Osteoblast (primary cell): ENCODE measurements around the gene ATE1. TPM values are rescaled to one million over a fixed set of nuclear protein-coding genes. Genes with fewer than 3 reads are reported as not detected.
A peak's percentile ranks its signal among the peaks of the same experiment; 100 is the strongest.

ENCODE experiments used
- DNase-seq: peaks from one replicate; pipeline ENCODE4 v3.0.0; 2011; ENCODE audit warnings: low spot score, mixed read lengths; ENCODE audit not compliant: insufficient read length; ENCODE audit errors: missing footprints
- H2AFZ ChIP-seq: 2 replicates; pipeline ENCODE4 v1.6.0; 2011; ENCODE audit warnings: mild to moderate bottlenecking, low read length
- H3K27ac ChIP-seq: 2 replicates; pipeline ENCODE4 v1.5.1; 2011; ENCODE audit warnings: mild to moderate bottlenecking, low read depth, low read length, moderate library complexity
- H3K27me3 ChIP-seq: 2 replicates; pipeline ENCODE4 v1.6.0; 2012; ENCODE audit warnings: mild to moderate bottlenecking, control low read depth, inconsistent platforms, low read length, moderate library complexity; ENCODE audit not compliant: insufficient read depth
- H3K36me3 ChIP-seq: 2 replicates; pipeline ENCODE4 v1.5.1; 2011; ENCODE audit warnings: mild to moderate bottlenecking, low read length, control low read depth, moderate library complexity; ENCODE audit not compliant: insufficient read depth
- H3K4me1 ChIP-seq: 2 replicates; pipeline ENCODE4 v1.5.1; 2011; ENCODE audit warnings: mild to moderate bottlenecking, low read length, control low read depth, moderate library complexity; ENCODE audit not compliant: insufficient read depth
- H3K4me2 ChIP-seq: 2 replicates; pipeline ENCODE4 v1.6.0; 2011; ENCODE audit warnings: mild to moderate bottlenecking, low read length; ENCODE audit not compliant: insufficient read depth
- H3K4me3 ChIP-seq: fragments of 200-600 bp; sonication (generic); 3 replicates; pipeline ENCODE4 v1.5.1; 2012; ENCODE audit warnings: mild to moderate bottlenecking, low read length, inconsistent platforms; ENCODE audit not compliant: insufficient read depth
- H3K79me2 ChIP-seq: 2 replicates; pipeline ENCODE4 v1.6.0; 2012; ENCODE audit warnings: mild to moderate bottlenecking, low read length, control low read depth, inconsistent platforms; ENCODE audit not compliant: insufficient read depth
- H3K9me3 ChIP-seq: 2 replicates; pipeline ENCODE4 v1.5.1; 2011; ENCODE audit warnings: low read depth, low read length, control low read depth
- H4K20me1 ChIP-seq: 2 replicates; pipeline ENCODE4 v1.6.0; 2012; ENCODE audit warnings: mild to moderate bottlenecking, low read length, control low read depth; ENCODE audit not compliant: insufficient read depth
- total RNA-seq: library from RNA; depleted of rRNA; stranded (reverse); fragments of >200 nt; gene quantifications from 2 replicates; pipeline ENCODE4 v1.2.3, GENCODE V29; 2012
- TF ChIP-seq, protein P1 (sequence below): IDR thresholded peaks from 2 replicates; pipeline ENCODE4 v1.5.1; 2011; ENCODE audit warnings: mild to moderate bottlenecking, low read depth, low read length, moderate library complexity; ENCODE audit errors: extremely low read depth

ATE1 gene
- total RNA-seq, 1 donor, result 21.0 TPM

DNA sequence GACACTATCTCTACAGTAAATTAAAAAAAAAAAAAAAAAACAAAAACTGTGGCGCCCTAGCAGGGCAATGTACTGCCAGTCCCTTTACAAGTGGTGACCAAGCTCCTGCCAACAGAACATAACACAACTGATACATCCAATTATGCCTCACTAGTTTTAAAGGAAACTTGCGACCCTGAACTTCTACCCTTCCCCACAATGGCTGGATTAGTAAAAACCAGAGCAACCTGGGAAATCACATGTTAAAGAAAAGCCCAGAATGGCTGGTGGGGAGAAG is 16.5 kb downstream of the ATE1 start:
- H3K4me2 ChIP-seq, result no peak overlapping the region
- peaks cover 6% of the 10 kb centered on the region for H3K4me1 ChIP-seq
- no peak for DNase-seq
- H3K4me3 ChIP-seq, result no peak overlapping the region
- no peaks in the 10 kb centered on the region for H3K79me2 ChIP-seq
- H3K27me3 ChIP-seq, result no peaks in the 10 kb centered on the region
- peaks cover 7% of the 10 kb centered on the region for H3K36me3 ChIP-seq
- no peaks in the 10 kb centered on the region for H3K9me3 ChIP-seq
- TF ChIP-seq, protein P1, sequence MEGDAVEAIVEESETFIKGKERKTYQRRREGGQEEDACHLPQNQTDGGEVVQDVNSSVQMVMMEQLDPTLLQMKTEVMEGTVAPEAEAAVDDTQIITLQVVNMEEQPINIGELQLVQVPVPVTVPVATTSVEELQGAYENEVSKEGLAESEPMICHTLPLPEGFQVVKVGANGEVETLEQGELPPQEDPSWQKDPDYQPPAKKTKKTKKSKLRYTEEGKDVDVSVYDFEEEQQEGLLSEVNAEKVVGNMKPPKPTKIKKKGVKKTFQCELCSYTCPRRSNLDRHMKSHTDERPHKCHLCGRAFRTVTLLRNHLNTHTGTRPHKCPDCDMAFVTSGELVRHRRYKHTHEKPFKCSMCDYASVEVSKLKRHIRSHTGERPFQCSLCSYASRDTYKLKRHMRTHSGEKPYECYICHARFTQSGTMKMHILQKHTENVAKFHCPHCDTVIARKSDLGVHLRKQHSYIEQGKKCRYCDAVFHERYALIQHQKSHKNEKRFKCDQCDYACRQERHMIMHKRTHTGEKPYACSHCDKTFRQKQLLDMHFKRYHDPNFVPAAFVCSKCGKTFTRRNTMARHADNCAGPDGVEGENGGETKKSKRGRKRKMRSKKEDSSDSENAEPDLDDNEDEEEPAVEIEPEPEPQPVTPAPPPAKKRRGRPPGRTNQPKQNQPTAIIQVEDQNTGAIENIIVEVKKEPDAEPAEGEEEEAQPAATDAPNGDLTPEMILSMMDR, result no peak
- H2AFZ ChIP-seq, result no peak overlapping the region
- H4K20me1 ChIP-seq, result no peaks in the 10 kb centered on the region
- H3K27ac ChIP-seq, result peak overlapping the region; percentile 11

DNA sequence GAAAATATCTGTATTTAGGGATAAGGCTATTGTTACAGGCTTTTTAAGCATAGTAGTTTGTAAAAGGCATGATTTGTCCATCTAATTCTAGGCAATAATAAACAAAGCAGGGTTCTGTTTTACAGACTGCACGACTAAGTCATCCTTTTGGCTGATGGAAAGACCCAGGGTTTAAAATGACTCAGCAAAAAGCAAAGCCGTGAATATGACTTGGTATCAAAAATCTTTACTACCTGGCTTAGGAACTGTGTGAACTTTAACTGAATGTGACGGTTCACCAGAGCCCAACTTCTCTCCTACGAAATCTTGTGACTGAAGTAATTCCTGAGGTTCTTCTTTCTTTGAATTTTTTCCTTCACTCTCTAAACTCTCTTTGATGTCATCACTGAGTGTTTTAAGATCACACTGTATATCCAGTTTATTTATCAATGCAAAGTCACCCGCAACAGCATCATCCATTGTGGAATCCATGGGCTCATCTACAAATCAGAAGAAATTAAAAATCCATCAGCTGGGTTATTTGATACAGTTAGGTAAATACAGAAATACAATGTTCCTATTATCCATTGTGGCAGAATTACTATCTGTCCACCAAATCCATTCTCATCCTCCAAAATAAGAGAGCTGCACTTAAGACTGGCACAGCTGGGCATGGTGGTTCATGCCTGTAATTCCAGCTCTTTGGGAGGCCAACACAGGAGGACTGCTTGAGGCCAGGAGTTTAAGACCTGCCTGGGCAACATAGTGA is 17.0 kb downstream of the ATE1 start:
- Histone ChIP-seq H3K27me3 (no peaks in the 10 kb centered on the region), H2AFZ (peak overlapping the region; percentile 49), H3K27ac (peak overlapping the region; percentile 11), H3K36me3 (peaks cover 7% of the 10 kb centered on the region), H4K20me1 (no peaks in the 10 kb centered on the region), H3K4me2 (peak overlapping the region; percentile 51), H3K79me2 (no peaks in the 10 kb centered on the region), H3K9me3 (no peaks in the 10 kb centered on the region), H3K4me1 (peaks cover 6% of the 10 kb centered on the region), H3K4me3 (no peak overlapping the region)
- TF ChIP-seq, protein P1, result no peak
- peak; percentile 48 for DNase-seq

DNA sequence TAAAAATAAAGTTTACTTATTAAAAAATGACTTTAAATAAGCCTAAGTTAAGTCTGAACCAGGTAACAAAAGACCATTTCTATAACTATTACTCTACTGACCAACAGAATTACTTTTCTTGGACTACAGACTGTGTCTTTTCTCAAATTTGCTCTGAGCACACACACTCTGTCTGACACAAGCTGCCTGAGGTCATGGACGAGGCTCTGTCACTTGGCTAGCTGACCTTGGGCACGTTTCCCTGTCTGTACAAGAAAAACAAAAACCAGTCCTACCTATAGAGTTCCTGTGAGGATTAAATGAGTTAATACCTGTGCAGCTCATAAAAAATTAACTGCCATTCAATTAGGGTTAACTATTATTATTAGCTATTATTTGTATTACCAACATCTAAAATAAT is 22.9 kb downstream of the ATE1 start:
- H3K4me2 ChIP-seq, result no peak overlapping the region
- no peaks in the 10 kb centered on the region for H3K9me3 ChIP-seq
- H4K20me1 ChIP-seq, result no peaks in the 10 kb centered on the region
- no peaks in the 10 kb centered on the region for H3K79me2 ChIP-seq
- DNase-seq, result no peak
- H3K27ac ChIP-seq, result no peak overlapping the region
- peaks cover 5% of the 10 kb centered on the region for H3K36me3 ChIP-seq
- H2AFZ ChIP-seq, result no peak overlapping the region
- no peaks in the 10 kb centered on the region for H3K4me1 ChIP-seq
- no peak overlapping the region for H3K4me3 ChIP-seq
- H3K27me3 ChIP-seq, result no peaks in the 10 kb centered on the region
- TF ChIP-seq, protein P1, result no peak

DNA sequence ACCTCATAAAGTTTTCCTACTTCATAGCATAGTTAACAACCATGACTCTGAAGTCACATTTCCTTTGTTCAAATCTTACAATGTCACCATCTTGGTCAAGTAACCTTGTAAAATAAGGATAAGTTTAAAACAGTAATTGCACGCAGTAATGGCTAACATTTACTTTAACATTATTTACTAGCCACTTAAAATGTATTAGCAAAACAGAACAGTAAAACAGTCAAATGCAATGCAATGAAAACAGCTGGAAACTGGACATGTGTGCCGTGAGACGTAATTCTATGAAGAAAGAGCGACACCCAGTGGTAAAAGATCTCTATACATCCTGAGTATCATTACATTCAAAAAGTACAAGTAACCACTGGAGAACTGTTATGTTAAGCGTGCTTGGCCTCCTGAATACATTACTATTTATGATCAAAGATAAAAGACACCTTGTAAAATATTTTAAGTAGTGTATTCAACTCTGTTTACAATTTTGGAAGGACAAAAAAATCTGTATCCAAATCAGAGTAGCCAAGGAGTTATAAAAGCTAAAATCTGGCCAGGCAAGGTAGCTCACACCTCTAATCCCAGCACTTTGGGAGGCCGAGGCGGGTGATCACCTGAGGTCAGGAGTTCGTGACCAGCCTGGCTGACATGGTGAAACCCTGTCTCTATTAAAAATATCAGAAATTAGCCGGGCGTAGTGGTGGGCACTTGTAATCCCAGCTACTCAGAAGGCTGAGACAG is 27.2 kb downstream of the ATE1 start:
- Histone ChIP-seq H4K20me1 (no peaks in the 10 kb centered on the region), H3K79me2 (no peaks in the 10 kb centered on the region), H3K4me3 (no peak overlapping the region), H3K4me1 (no peaks in the 10 kb centered on the region), H3K27me3 (no peaks in the 10 kb centered on the region), H3K27ac (no peak overlapping the region), H3K9me3 (no peaks in the 10 kb centered on the region), H2AFZ (peak overlapping the region; percentile 43), H3K4me2 (no peak overlapping the region), H3K36me3 (peaks cover 4% of the 10 kb centered on the region)
- TF ChIP-seq, protein P1, result peak; percentile 69
- DNase-seq, result peak; percentile 66
